Fibroblast of mammary gland (primary cell): Measurements from ENCODE around the gene TEX29.

Experiments used
- DNase-seq: peaks from one replicate; pipeline ENCODE4 v3.0.0-alpha.2; 2010; ENCODE audit warnings: low read depth
- H3K4me3 ChIP-seq: 2 replicates; pipeline ENCODE4 v1.5.1; 2011; ENCODE audit warnings: low read depth, mild to moderate bottlenecking, low read length, moderate library complexity; ENCODE audit not compliant: control insufficient read depth
- CTCF ChIP-seq: conservative IDR thresholded peaks from 2 replicates; pipeline ENCODE4 v1.5.1; 2011; ENCODE audit warnings: low read depth, low read length, inconsistent platforms; ENCODE audit not compliant: control insufficient read depth, insufficient read depth

The TEX29 gene

GRCh38 chr13:111372651-111373425 is 52.4 kb downstream of the TEX29 start:
- DNase-seq = no peak
- TF ChIP-seq CTCF = no peak
- no peak overlapping the region for H3K4me3 ChIP-seq

- no peak for TF ChIP-seq CTCF
- no peak for DNase-seq
These were observed 53.0 kb downstream of the TEX29 start for GRCh38 chr13:111373486-111373885.

GRCh38 chr13:111380431-111380830 is 60.0 kb downstream of the TEX29 start:
- TF ChIP-seq CTCF = no peak
- H3K4me3 ChIP-seq = no peak overlapping the region
- DNase-seq = no peak

More at GRCh38 chr13:111373486-111373885, 53.0 kb downstream of the TEX29 start:
- H3K4me3 ChIP-seq = no peak overlapping the region

- DNase-seq = no peak
- TF ChIP-seq CTCF = no peak
- no peak overlapping the region for H3K4me3 ChIP-seq
These were observed 62.0 kb downstream of the TEX29 start for GRCh38 chr13:111382411-111382810.

GRCh38 chr13:111382877-111383276 is 62.4 kb downstream of the TEX29 start:
- H3K4me3 ChIP-seq = no peak overlapping the region
- no peak for DNase-seq
- no peak for TF ChIP-seq CTCF

- TF ChIP-seq CTCF = no peak
- H3K4me3 ChIP-seq = no peak overlapping the region
- no peak for DNase-seq
These were observed 63.4 kb downstream of the TEX29 start for GRCh38 chr13:111383591-111384440.
